Fibroblast of skin of scalp (primary cell): ENCODE results near the gene MRPL24. TPM values are rescaled to one million over a fixed set of nuclear protein-coding genes. Genes with fewer than 3 reads are reported as not detected.
"Not testable (repeated sequence)": the region's sequence is repeated elsewhere in the genome, so short reads cannot be mapped to it uniquely, and the experiment has no call there.

Experiments
- DNase-seq: peaks from one replicate; pipeline ENCODE4 v3.0.0-alpha.2; 2013
- polyA plus RNA-seq, 2 experiments: library from polyadenylated mRNA; unstranded; fragments of 120-200 nt; gene quantifications; one replicate each; pipeline ENCODE4 v1.2.1, GENCODE V29; 2013; ENCODE audit not compliant: insufficient read length in 2 of 2

The MRPL24 gene
- 69.7 TPM for polyA plus RNA-seq (2013, experiment 1 of 2; ENCODE audit: insufficient read length)
- 68.1 TPM for polyA plus RNA-seq (2013, experiment 2 of 2; ENCODE audit: insufficient read length)

DNA sequence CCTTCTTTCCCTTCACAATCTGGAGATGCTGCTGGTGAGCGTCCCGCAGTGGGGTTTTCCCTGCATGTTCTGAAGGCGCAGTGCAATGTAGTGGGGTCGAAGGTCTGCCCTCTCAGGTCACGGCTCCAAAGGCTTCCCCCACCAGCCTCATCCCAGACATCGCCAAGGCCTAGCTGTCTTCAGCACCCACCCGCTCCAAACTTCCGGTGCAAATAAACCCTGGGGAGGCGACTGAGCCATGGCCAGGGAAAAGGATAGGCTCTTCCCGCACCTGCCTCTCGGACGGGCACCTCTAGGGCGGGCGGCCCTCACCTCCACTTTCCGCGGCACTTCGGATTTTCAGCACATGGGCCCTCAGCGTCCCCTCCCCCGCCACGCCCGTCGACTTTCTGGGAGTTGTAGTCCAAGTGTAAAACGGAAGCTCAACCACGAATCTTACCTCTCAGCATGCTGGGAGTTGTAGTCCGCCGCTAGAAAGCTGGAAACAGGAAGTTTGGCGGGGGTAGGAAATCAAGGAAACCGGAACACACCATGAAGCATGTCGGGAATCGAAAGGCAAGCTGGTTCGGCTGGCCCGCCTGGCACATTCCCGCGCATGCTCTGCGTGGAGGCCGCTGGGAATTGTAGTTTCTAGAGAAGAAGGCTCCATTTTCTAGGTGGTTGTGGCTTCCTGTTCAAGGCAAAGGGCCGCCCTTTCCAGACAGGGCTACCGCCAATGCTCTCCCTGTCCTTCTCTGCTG lies at the start of gene MRPL24:
TSS of gene MRPL24 (minus strand) at position 348 of the 740 bp plus-strand sequence. CDS start 2,384 bp downstream, outside the sequence.
- DNase-seq = peak; percentile 100

- DNase-seq = no peak
Measured at GRCh38 chr1:156789621-156790318, 48.9 kb upstream of the MRPL24 start.

DNA sequence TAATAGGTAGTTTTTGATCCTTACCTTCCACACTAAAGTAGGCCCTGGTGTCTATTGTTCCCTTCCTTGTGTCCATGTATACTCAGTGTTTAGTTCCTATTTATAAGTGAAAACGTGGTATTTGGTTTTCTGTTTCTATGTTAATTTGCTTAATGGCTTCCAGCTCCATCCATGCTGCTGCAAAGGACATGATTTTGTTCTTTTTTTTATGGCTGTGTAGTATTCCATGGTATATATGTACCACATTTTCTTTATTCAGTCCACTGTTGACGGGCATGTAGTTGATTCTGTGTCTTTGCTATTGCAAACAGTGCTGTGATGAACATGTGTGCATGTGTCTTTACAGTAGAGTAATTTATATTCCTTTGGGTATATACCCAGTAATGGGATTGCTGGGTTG lies 47.2 kb upstream of the MRPL24 start:
- DNase-seq = no peak

DNA sequence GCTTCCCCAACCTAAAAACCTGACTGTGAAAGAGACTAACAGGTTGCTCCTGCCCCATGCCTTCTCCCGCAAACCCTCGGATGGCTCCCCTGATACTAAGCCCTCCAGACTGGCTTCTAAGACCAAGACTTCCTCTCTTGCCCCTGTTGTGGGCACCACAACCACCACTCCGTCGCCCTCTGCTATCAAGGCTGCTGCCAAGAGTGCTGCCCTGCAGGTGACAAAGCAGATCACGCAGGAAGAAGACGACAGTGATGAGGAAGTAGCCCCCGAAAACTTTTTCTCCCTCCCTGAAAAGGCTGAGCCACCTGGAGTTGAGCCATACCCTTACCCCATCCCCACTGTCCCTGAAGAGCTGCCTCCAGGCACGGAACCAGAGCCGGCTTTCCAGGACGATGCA lies 45.8 kb upstream of the MRPL24 start:
- DNase-seq = no peak

DNA sequence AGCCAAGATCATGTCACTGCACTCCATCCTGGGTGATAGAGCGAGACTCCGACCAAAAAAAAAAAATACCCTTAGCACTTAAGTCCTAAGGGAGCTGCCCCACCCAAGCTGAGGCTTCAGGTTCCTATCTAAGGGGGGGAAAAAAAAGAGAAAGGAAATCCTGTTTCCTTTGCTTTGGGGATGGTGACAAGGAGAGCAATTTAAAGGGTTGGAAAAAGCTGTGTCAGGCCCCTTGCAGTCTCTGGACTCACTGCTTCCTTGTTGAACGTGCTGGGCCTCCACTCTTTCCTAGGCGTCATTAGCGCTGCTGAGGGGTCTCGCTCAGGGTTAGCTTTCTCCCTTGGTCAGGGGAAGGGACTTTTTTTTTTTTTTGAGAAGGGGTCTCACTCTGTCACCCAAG lies 44.6 kb upstream of the MRPL24 start:
- DNase-seq = no peak

DNA sequence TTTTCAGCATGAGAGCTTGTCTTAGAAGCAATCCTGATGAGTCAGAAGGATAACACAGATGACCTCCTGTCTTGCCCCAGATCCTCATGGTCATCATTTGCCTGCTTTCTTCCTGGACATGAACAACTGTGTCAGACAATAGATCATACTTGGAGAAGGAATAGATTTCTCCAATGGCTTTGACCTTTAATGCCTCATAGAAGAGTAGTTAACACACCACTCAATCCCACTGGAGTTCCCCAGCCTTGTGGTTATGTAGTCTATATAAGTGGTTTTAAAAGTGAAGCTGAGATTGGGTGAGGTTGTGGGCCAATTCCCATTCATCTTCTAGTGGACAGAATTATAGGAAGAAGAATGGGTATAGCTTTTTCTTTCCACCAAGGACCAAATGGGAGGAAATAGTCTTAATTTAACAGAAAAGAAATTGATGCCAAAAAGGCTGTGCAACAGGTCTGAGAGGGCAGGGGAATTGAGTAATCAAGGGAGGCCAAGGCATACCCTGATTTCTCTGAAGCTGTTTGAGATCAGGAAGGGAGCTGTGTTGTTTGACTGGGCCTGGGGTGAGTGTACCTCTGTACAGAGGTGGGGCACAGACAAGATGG lies 40.8 kb upstream of the MRPL24 start:
- no peak for DNase-seq

- DNase-seq = no peak
Measured at GRCh38 chr1:156777573-156777972, 36.7 kb upstream of the MRPL24 start.

DNA sequence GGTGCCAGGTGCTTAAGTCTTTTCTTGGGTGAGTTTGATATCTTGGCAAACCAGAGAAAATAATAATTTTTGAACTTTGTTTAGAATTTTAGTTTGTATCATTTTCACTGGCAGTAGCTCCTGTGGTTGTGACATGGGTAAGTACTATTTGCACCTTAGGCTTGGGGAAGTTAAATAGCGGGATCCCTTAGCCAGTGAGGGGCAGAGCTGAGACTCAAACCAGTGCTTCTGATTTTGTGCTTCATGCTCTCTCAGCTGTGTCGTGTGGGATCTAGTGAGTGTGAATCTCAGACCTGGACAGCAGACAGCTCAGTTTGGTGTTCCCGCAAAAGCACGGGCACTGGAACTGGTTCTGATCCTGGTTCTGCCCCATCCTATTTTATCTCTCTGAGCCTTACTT lies 36.1 kb upstream of the MRPL24 start:
- no peak for DNase-seq

- no peak for DNase-seq
Measured at GRCh38 chr1:156775799-156776198, 34.9 kb upstream of the MRPL24 start.

GRCh38 chr1:156773607-156774006 lies 32.7 kb upstream of the MRPL24 start:
- DNase-seq = no peak

- DNase-seq = no peak
Measured at GRCh38 chr1:156772728-156773497, 32.0 kb upstream of the MRPL24 start.

- no peak for DNase-seq
Measured at GRCh38 chr1:156772222-156772621, 31.3 kb upstream of the MRPL24 start.

DNA sequence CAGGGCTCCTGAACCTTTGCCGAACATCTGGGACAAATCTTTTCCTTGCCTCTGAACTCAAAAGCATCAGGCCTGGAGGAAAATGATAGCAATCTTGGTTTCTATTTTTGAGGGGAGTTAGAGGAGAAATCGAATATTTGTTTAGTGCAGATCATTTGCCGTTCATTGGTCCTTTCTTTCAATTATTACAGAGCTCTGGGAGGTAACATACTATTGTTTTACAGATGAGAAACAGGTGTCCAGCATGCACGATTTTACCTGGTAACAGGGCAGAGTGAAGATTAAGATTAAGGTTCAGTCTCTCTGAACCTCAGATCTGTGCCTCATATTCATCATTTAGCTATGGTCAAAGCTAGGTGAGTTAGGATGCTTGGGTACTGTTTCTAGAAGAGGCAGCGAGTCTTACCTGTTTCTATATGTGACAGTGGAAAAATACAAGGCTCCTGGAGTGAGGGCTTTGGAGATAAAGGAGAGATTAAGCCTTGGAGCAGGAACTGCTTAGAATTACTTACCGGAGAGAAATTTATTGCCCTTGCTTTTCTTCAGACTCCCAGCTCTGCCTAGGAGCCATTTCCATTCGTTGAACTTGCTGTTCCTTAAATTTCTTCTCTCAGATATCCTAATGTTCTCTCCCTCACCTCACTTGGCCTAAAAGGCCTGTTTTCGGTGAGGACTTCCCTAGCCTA lies 27.9 kb upstream of the MRPL24 start:
- no peak for DNase-seq

DNA sequence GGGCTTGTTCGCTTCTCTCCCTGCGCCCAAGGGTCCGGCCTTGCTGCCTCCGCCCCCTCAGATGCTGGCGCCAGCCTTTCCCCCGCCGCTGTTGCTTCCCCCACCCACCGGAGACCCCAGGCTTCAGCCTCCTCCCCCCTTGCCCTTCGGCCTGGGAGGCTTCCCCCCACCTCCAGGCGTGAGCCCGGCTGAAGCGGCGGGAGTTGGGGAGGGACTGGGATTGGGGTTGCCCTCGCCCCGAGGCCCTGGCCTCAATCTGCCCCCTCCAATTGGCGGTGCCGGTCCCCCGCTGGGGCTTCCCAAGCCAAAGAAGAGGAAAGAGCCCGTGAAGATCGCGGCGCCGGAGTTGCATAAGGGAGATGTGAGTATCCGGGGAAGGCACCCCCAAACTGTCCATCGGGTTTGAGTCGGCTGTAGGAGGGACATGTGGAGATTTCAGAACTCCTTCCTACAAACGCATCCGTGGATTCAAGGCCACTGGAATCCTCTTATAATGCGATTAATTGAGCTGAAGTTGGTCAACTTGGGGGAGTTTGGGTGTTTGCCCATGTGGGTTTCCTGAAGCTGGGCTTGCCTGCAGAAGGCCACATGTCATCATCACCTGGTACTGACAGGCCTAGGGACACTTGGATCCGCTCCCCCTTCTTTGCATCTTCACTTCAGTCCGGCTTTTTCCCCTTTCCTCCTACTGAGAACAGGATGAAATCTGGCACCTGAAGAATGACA lies 27.2 kb upstream of the MRPL24 start:
- DNase-seq = no peak

GRCh38 chr1:156767101-156767878 lies 26.4 kb upstream of the MRPL24 start, which contains the start of gene PRCC:
TSS of gene PRCC (plus strand) at chr1:156767535. CDS start at chr1:156767772, 237 bp downstream.
- peak; percentile 100 for DNase-seq

GRCh38 chr1:156766298-156767100 lies 25.6 kb upstream of the MRPL24 start:
- DNase-seq = no peak

- no peak for DNase-seq
Measured at GRCh38 chr1:156765666-156766065, 24.8 kb upstream of the MRPL24 start.

- not testable (repeated sequence) for DNase-seq
Measured at GRCh38 chr1:156765136-156765535, 24.2 kb upstream of the MRPL24 start.

DNA sequence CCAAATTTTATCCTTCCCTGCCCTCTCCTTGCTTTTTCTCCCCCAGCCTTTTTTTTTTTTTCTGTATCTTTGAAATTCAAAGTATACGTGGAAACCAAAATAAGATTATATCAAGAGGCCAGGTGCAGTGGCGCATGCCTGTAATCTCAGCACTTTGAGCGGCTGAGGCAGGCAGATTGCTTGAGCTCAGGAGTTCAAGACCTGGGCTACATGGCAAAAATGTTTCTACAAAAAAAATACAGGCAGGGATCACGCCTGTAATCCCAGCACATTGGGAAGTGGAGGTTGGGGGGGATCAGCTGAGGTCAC lies 19.9 kb upstream of the MRPL24 start:
- no peak for DNase-seq
